Right forelimb (tissue), 1 donor: ENCODE results near the gene ARMC5.
A peak's percentile ranks its signal among the peaks of the same experiment; 100 is the strongest.
"Not testable (repeated sequence)": the region's sequence is repeated elsewhere in the genome, so short reads cannot be mapped to it uniquely, and the experiment has no call there.

ENCODE experiments used
- DNase-seq: peaks from one replicate; pipeline ENCODE4 v3.0.0-alpha.2; 2018

ARMC5 gene

DNA sequence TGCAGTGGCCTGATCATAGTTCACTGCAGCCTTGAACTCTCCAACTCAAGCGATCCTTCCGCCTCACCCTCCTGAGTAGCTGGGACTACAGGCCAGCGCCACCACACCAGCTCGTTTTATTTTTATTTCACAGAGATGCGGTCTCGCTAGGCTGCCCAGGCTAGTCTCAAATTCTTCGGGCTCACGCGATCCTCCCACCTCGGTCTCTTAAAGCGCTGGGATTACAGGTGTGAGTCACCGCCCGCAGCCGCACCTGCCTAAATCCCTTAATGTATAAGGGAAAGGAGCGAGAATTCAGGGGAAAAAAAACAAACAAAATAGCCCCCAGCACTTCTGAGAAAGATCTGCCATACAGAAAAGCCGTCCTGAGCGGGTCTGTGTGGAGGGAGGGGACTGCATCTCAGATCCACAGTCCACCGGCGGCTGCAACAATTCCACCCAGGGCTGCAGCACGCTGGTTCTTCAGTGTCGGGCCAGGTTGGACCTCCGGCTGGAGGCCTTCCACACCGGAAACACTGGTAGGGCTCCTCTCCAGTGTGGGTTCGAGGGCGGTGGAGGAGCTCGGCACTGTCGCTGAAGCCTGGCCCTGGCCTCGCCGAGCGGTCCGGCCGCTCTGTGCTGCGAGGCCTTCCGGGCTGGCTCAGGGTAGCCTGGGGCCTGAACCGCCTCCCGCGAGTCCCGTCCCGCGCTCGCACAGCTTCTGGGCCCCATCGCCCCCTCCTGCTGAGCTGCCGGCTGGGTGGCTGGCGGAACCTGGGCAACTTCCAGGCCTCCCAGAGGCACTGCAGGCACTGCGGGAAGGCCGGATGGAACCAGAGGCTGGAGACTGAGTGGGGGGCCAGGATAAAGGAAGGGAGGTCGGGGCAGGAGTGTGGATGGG lies 23.7 kb upstream of the ARMC5 start:
- DNase-seq = no peak

DNA sequence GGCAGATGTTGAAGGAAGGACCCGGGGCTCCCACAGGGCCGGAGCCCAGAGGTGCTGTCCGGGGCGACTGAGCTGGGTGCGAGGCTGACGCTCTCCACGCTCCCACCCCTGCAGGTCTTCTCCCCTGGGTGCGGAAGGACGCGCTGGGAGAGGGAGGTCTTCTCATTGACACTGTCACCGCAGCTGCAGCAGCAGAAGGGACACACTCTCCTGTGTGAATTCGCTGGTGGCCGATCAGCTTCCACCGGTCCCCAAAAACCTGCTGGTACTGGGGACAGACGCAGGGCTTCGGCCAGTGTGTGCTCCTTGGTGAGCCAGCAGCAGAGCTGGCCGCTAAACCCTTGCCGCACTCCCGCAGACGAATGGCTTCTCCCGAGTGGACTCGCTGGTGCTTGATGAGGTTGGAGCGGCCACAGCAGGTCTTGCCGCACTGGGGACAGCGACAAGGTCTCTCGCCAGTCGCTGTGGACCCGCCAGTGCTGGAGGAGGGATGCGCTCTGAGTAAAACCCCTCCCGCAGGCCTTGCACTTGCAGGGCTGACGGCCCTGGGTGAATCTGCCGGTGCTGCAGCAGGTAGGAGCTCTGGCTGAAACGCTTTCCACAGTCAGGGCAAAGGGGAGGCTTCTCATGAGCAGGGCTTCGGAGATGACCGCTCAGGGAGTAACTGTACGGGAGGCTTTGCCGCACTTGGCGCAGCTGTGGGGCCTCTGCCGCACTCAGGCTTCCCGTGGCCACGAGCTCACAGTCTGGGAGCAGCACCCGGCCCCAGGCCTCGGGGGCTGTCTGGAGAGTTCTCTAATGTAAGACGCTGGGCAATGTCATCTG lies 22.9 kb upstream of the ARMC5 start:
- no peak for DNase-seq

- no peak for DNase-seq
These were observed 20.9 kb upstream of the ARMC5 start for GRCh38 chr16:31438414-31438813.

DNA sequence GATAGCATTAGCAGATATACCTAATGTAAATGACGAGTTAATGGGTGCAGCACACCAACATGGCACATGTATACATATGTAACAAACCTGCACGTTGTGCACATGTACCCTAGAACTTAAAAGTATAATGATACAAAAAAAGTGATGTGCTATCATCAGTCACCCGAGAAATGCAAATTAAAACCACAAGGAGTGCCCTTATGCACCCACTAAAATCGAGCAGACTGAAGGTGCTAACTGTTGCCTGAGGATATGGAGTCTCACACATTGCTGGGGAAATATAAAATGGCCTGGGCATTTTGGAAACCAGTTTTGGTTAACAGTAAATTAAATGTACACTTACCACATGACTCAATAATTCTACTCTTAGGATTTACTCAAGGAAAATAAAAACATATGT lies 20.3 kb upstream of the ARMC5 start:
- not testable (repeated sequence) for DNase-seq

DNA sequence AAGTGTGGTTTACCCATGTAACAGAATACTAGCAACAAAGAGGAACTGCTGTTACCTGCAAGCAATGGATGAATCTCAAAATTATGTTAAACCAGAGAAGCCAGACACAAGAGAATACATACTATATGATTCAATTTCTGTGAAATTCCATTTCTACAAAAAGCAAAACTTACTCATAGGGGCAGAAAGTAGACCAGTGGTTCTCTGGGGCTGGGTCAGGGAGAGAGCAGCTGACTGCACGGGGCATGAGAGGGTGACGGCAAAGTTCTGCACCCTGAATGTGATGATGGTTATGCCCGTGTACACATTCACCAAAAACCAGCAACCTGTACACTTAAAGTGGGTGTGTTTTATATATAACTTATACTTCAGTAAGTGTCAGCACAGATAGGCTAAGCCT lies 19.8 kb upstream of the ARMC5 start:
- DNase-seq = no peak

GRCh38 chr16:31440516-31441184 lies 18.7 kb upstream of the ARMC5 start:
- DNase-seq = no peak

DNA sequence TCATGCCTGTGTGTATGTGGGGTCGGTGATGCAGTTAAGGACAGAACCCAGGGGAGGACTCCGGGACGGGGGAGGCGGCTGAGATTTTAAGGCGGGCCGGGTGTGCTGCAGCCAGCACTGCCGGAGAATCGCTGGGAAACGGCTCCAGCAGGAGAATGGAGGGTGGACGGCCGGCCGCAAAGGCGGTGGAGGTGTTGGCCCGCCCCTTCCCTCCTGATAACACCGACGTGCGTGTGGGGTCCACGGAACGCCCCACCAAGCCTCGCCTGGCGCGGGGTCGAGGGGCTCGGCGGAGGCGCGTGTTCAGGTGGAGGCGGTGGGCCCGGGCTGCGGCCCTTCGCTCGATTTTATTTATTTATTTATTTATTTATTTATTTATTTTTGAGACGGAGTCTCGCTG lies 17.3 kb upstream of the ARMC5 start:
- DNase-seq = no peak

DNA sequence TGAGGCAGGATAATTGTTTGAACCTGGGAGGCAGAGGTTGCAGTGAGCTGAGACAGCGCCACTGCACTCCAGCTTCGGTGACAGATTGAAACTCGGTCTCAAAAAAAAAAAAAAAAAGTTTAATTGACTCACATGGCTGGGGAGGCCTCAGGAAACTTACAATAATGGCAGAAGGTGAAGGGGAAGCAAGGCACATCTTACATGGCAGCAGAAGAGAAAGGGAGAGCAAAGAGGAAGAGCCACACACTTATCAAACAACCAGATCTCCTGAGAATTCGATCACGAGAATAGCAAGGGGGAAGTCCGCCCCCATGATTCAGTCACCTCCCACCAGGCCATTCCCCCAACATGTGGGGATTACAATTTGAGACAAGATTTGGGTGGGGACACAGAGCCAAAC lies 13.4 kb upstream of the ARMC5 start:
- DNase-seq = not testable (repeated sequence)

DNA sequence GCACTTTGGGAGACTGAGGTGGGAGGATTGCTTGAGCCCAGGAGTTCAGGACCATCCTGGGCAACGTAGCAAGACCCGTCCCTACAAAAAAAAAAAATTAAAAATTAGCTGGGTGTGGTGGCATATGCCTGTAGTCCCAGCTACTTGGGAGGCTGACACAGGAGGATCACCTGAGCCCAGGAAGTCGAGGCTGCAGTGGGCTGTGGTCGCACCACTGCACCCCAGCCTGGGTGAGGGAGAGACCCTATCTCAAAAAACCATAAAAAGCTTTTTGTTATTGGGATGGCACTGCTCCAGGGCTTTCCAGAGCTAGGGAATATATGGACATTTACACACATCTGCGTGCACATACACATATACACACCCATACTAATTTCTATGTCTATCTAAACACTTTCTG lies 8.1 kb upstream of the ARMC5 start:
- no peak for DNase-seq

DNA sequence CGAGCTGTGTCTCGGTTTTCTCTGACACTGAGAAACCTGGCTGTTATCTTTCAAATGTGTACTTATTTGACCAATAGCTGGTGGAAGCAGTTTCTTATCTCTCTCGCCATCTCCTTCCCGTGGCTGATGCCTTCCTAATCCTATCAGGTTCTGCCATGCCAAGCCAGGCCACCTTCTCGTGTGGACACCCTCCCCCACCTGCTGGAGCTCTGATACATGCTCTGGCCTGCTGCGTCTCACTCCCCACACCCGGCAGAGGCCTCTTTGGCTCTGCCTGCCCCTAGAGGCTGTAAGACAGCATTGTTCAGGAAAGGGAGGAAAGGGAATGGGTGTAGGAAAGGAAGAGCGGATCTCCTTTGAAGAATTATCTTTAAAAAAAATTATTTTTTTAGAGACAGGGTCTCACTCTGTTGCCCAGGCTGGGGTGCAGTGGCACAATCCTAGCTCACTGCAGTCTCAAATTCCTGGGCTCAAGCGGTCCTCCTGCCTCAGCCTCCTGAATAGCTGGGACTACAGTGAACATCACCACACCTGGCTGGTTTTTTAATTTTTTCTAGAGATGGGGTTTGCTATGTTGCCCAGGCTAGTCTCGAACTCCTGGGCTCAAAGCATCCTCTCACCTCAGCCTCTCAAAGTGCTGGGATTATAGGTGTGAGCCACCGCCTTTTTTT lies 7.5 kb upstream of the ARMC5 start:
- DNase-seq = no peak

GRCh38 chr16:31452631-31453106 lies 6.6 kb upstream of the ARMC5 start:
- DNase-seq = no peak

GRCh38 chr16:31453255-31454204 lies 5.8 kb upstream of the ARMC5 start:
- no peak for DNase-seq

GRCh38 chr16:31455601-31456314 lies 3.5 kb upstream of the ARMC5 start:
- no peak for DNase-seq

DNA sequence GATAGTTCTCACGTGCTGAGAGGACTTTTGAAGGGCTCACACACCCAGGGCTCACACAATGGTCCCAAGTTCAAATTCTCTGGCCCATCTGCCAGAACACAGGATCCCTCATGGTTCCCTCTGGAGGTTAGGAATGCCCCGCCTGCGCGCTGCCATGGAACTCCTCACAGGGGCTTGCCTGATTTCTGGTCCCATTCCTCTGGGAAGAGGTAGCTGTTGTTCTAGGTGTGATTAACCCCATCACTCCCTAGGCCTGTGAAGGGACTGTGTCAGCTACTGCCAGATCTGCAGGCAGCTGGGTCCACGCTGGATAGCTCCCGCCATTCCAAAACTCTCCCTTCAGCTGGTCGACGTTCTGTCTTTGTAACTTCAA lies 2.3 kb upstream of the ARMC5 start:
- DNase-seq = no peak

DNA sequence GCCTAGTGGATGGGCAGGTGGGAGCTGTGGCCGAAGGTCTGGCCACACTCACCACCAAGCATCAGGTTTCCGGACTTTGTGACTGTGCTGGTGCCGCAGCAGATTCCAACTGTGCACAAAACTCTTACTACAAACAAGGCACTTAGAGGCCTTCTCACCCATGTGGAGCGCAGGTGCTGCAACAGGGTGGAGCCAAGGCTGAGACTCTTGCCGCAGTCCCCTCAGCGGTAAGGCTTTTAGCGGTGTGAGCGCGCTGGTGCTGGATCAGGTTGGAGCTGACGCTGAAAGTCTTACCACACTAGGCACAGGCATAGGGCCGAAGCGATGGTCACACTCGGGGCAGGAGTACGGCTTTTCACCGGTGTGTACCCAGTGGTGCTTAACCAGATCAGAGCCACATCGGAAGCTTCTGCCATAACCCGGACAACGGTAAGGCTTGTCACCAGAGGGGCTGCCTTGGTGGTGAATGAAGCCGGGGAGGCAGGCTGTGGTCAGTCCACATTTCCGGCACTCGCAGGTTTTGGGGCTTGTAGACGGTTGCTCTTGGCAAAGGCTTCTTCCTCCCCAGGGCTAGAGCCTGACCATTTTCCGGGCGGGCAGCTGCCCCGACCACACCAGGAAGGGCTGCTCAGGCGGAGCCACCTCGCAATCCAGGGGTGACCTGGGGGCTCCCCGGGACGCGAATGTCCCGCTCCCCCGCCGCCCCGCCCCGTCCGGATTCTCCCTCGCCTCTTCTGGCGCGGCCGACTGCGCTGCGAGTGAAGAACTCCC lies 1.0 kb upstream of the ARMC5 start:
- no peak for DNase-seq

- peak; percentile 100 for DNase-seq
These were observed 633 bp downstream of the ARMC5 start for GRCh38 chr16:31459687-31460581.

GRCh38 chr16:31460582-31461002 lies 1.3 kb downstream of the ARMC5 start:
- DNase-seq = no peak

DNA sequence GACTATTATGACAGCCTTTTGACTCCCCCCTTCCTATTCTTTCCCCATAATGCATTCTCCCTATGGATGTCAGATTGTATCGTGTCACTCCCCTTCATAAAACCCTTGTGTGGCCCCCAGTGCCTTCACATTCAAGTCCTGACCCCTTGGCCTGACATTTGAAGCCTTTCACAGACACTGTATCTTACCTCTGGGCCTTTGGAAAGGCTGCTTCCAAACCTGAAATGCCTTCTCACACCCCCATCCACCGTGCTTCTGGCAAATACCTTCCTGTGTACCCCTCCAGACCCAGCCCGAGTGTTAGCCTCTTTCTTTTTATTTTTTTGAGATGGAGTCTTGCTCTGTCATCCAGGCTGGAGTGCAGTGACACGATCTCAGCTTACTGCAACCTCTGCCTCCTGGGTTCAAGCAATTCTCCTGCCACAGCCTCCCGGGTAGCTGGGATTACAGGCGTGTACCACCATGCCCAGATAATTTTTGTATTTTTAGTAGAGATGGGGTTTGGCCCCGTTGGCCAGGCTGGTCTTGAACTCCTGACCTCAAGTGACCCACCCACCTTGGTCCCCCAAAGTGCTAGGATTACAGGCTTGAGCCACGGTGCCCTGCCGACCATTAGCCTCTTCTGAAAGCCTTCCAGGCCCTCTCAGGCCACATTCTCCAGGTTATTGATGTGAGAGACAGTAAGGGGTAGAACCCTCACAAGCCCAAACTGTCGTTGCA lies 2.1 kb downstream of the ARMC5 start:
- DNase-seq = no peak
